HepG2 (cell line): ENCODE measurements around the gene QRICH2. TPM values are rescaled to one million over a fixed set of nuclear protein-coding genes. Genes with fewer than 3 reads are reported as not detected.
"Not testable (repeated sequence)": the region's sequence is repeated elsewhere in the genome, so short reads cannot be mapped to it uniquely, and the experiment has no call there.

Experiments
- ATAC-seq: fragments of 200-7000 bp; cut with Tn5 transposase; 3 replicates; pipeline ENCODE4 v1.9.1; 2020; ENCODE audit warnings: mild to moderate bottlenecking, moderate library complexity
- BruUV-seq: library from RNA; stranded (reverse); fragments of 400-500 nt; replicated peaks from 2 replicates; lab custom pipeline; 2021; lab: Mats Ljungman, UMichigan
- CTCF ChIA-PET: fragments of 300-600 bp; formaldehyde crosslinking; extraction: SDS; loops from one replicate; lab custom pipeline; 2021; ENCODE audit warnings: low total read pairs, inconsistent platforms, low intra/inter-chr PET ratio; lab: Yijun Ruan, JAX
- POLR2A ChIA-PET: fragments of 350-600 bp; sonication (Branson Sonifier 250); formaldehyde crosslinking; loops from one replicate; lab custom pipeline; 2020; ENCODE audit warnings: antibody characterized with exemption, inconsistent platforms; lab: Yijun Ruan, JAX
- DNase-seq: peaks from one replicate; pipeline ENCODE4 v3.0.0-alpha.2; 2015; ENCODE audit warnings: low spot score
- FAIRE-seq: peaks from 3 replicates; lab custom pipeline; 2011; peaks lifted over from hg19 to GRCh38; lab: Jason Lieb, UNC
- H2AFZ ChIP-seq: one replicate; pipeline ENCODE4 v1.6.1; 2011; ENCODE audit warnings: low read length, inconsistent platforms
- H3K27ac ChIP-seq: fragments of 300-600 bp; 3 replicates; pipeline ENCODE4 v1.8.0; 2011; ENCODE audit warnings: mixed run types, mild to moderate bottlenecking, mixed read lengths, low read length, inconsistent platforms; ENCODE audit not compliant: insufficient read depth; ENCODE audit errors: extremely low read length
- H3K27me3 ChIP-seq, 2 experiments: fragments of 200-600 bp in 1 of 2; 2 replicates in 1 of 2; 3 replicates in 1 of 2; pipeline versions ENCODE4 v1.6.0 to v1.8.0; 2011; ENCODE audit warnings: low read length in 2 of 2, mild to moderate bottlenecking in 2 of 2, moderate library complexity in 2 of 2, inconsistent platforms in 1 of 2; ENCODE audit not compliant: insufficient read depth in 2 of 2, control insufficient read depth in 1 of 2
- H3K36me3 ChIP-seq, 2 experiments: fragments of 200-600 bp in 1 of 2; replicated peaks in 1 of 2; 2 replicates in 1 of 2; 3 replicates in 1 of 2; pipeline versions ENCODE4 v1.5.1 to v1.8.0; 2011; ENCODE audit warnings: low read length in 2 of 2, inconsistent platforms in 1 of 2; ENCODE audit not compliant: insufficient read depth in 2 of 2, control insufficient read depth in 1 of 2
- H3K4me1 ChIP-seq: 2 replicates; pipeline ENCODE4 v1.5.1; 2012; ENCODE audit warnings: low read length, inconsistent platforms; ENCODE audit not compliant: insufficient read depth
- H3K4me2 ChIP-seq: 2 replicates; pipeline ENCODE4 v1.6.0; 2011; ENCODE audit warnings: low read depth, low read length, inconsistent platforms
- H3K4me3 ChIP-seq, 3 experiments: fragments of 200-600 bp in 1 of 3; sonication (generic), shearing (Covaris generic) in 1 of 3; replicated peaks in 1 of 3; 2 replicates each; pipeline ENCODE4 v1.5.1; 2011 to 2016; ENCODE audit warnings: low read length in 3 of 3, inconsistent platforms in 2 of 3, low read depth in 2 of 3, mild to moderate bottlenecking in 2 of 3, control low read depth in 1 of 3, mixed read lengths in 1 of 3; ENCODE audit not compliant: insufficient read depth in 1 of 3
- H3K79me2 ChIP-seq: one replicate; pipeline ENCODE4 v1.6.1; 2011; ENCODE audit warnings: low read length, inconsistent platforms; ENCODE audit not compliant: insufficient read depth
- H3K9ac ChIP-seq: 2 replicates; pipeline ENCODE4 v1.6.0; 2011; ENCODE audit warnings: mild to moderate bottlenecking, low read depth, low read length, inconsistent platforms; ENCODE audit not compliant: insufficient read depth
- H3K9me3 ChIP-seq: 2 replicates; pipeline ENCODE4 v1.5.1; 2012; ENCODE audit warnings: mild to moderate bottlenecking, low read length
- H4K20me1 ChIP-seq: 2 replicates; pipeline ENCODE4 v1.6.0; 2011; ENCODE audit warnings: inconsistent platforms, mild to moderate bottlenecking, low read length, moderate library complexity; ENCODE audit not compliant: insufficient read depth
- ATF7 ChIP-seq, 2 experiments: fragments of 450-650 bp in 1 of 2; sonication (generic) in 1 of 2; formaldehyde crosslinking in 1 of 2; IDR thresholded peaks; 2 replicates each; pipeline versions ENCODE4 v1.4.0 to v1.6.1; 2016 to 2020; ENCODE audit warnings: antibody characterized with exemption in 1 of 2, mild to moderate bottlenecking in 1 of 2, missing genetic modification reagents in 1 of 2
- ZBTB33 ChIP-seq: sonication (generic); formaldehyde crosslinking; IDR thresholded peaks from 2 replicates; pipeline ENCODE4 v1.4.0; 2020; ENCODE audit warnings: missing genetic modification reagents
- WGBS: methylation state at CpG from one replicate; pipeline ENCODE4 v1.1.6; 2017; ENCODE audit warnings: low lambda C conversion rate; 5-methylcytosine and 5-hydroxymethylcytosine counted together
- in situ Hi-C: cut with HindIII; loops from 2 replicates; pipeline ENCODE4 v1.10.0; 2017; ENCODE audit warnings: low pct_unique_long_range_greater_than_20kb; ENCODE audit not compliant: extremely low pct_ligation_motif_present
- intact Hi-C: fragments of 100-400 bp; cut with micrococcal nuclease; formaldehyde crosslinking; loops from one replicate; pipeline ENCODE4 v1.10.0; 2022; ENCODE audit not compliant: unreplicated experiment
- polyA plus RNA-seq, 8 experiments: library from polyadenylated mRNA; depleted of rRNA in 3 of 8; stranded (reverse) in 7 of 8; unstranded in 1 of 8; fragments of >200 nt; fragmentation: Illumina TruSeq in 4 of 8; extraction: Trizol in 4 of 8; gene quantifications; 2 replicates each; pipeline versions ENCODE4 v1.2.1 to v1.2.3, GENCODE V29; 2011 to 2016; ENCODE audit warnings: low read depth in 4 of 8, missing spikeins in 1 of 8, mixed read lengths in 1 of 8; ENCODE audit not compliant: insufficient read depth in 1 of 8
- small RNA-seq, 3 experiments: library from RNA; depleted of rRNA; stranded (forward); fragments of <200 nt; gene quantifications; one replicate each; pipeline ENCODE3, GENCODE V24; 2012; ENCODE audit warnings: low read depth in 2 of 3, low replicate concordance in 1 of 3; ENCODE audit not compliant: insufficient read length in 3 of 3, insufficient read depth in 2 of 3
- total RNA-seq, 5 experiments: library from RNA; depleted of rRNA; stranded (reverse); fragments of >200 nt; fragmentation: Illumina TruSeq; extraction: Trizol; gene quantifications; 2 replicates each; pipeline ENCODE4 v1.2.3, GENCODE V29; 2016; ENCODE audit warnings: low read depth in 1 of 5

QRICH2 gene
- total and polyA plus RNA-seq, 2 of the 13 experiments (the other 11 are each of a cell fraction or from before 2014, with no cell fraction given) = 3.7 to 5.7 TPM

- BruUV-seq, FAIRE-seq, H3K4me2 ChIP-seq, H3K27me3 ChIP-seq, H3K36me3 ChIP-seq, CTCF ChIA-PET, H3K9me3 ChIP-seq, H2AFZ ChIP-seq, in situ Hi-C loops, H3K4me3 ChIP-seq, H4K20me1 ChIP-seq, H3K9ac ChIP-seq, H3K27ac ChIP-seq, H3K4me1 ChIP-seq, intact Hi-C loops, H3K79me2 ChIP-seq, POLR2A ChIA-PET, ATAC-seq, DNase-seq: not testable (repeated sequence)
- WGBS = 85% methylated on average over 19 of the region's 19 CpGs
- peak; percentile 24; the same call in 1 of the 2 replicates for TF ChIP-seq ZBTB33 (CRISPR knock-in tag)
Observed at GRCh38 chr17:76226749-76227148, 81.3 kb downstream of the QRICH2 start.

GRCh38 chr17:76225373-76226086, 82.5 kb downstream of the QRICH2 start:
- TF ChIP-seq ATF7 (IDR thresholded peaks at IDR 0.05) = 0 out of 2 replicates have a peak, but pooled peaks have one; percentile 27
- not testable (repeated sequence) for TF ChIP-seq ATF7 (CRISPR knock-in tag; IDR thresholded peaks at IDR 0.05)
- TF ChIP-seq, all 625 proteins: peak for 1; not testable (repeated sequence) for 624

More at GRCh38 chr17:76225373-76226086, 82.5 kb downstream of the QRICH2 start:
- BruUV-seq, intact Hi-C loops, H3K27me3 ChIP-seq, H3K4me1 ChIP-seq, H3K79me2 ChIP-seq, H3K4me2 ChIP-seq, H3K36me3 ChIP-seq, H4K20me1 ChIP-seq, H3K4me3 ChIP-seq, H3K9ac ChIP-seq, POLR2A ChIA-PET, in situ Hi-C loops, ATAC-seq, FAIRE-seq, H3K27ac ChIP-seq, DNase-seq, H3K9me3 ChIP-seq, H2AFZ ChIP-seq, CTCF ChIA-PET: not testable (repeated sequence)
- WGBS = 43% methylated on average over 7 of the region's 7 CpGs

Small RNAs within 50 kb of the gene (small RNA-seq; reads per million reads assigned to genes)
- gene RF00019 = 0 reads per million in 3 experiments
- gene RNU6-24P = 0 reads per million in 3 experiments

Other genes with a start within 250 kb of the QRICH2 start
- gene SRP68, start 235.8 kb downstream of the QRICH2 start, total RNA-seq (2016; rRNA removed; fragmentation: Illumina TruSeq; extraction: Trizol) = 39.8 and 89.7 TPM in 2 replicates
- 74.3 and 79.0 TPM in 2 replicates for gene SRP68, start 235.8 kb downstream of the QRICH2 start, polyA plus RNA-seq (2011; rRNA removed)
- gene GALR2, start 233.5 kb downstream of the QRICH2 start, total RNA-seq (2016; rRNA removed; fragmentation: Illumina TruSeq; extraction: Trizol) = 0.20 and 0.58 TPM in 2 replicates
- 0.48 and 0.84 TPM in 2 replicates for gene GALR2, start 233.5 kb downstream of the QRICH2 start, polyA plus RNA-seq (2011; rRNA removed)
- 0.15 TPM in 1 of 2 replicates, not detected in the other for gene ZACN, start 229.1 kb downstream of the QRICH2 start, total RNA-seq (2016; rRNA removed; fragmentation: Illumina TruSeq; extraction: Trizol)
- 0.04 and 0.11 TPM in 2 replicates for gene ZACN, start 229.1 kb downstream of the QRICH2 start, polyA plus RNA-seq (2011; rRNA removed)
- 116 and 118 TPM in 2 replicates for gene EXOC7, start 204.5 kb downstream of the QRICH2 start, total RNA-seq (2016; rRNA removed; fragmentation: Illumina TruSeq; extraction: Trizol)
- gene EXOC7, start 204.5 kb downstream of the QRICH2 start, polyA plus RNA-seq (2011; rRNA removed) = 86.9 and 118 TPM in 2 replicates
- gene FOXJ1, start 167.0 kb downstream of the QRICH2 start, total RNA-seq (2016; rRNA removed; fragmentation: Illumina TruSeq; extraction: Trizol) = 1.4 and 1.6 TPM in 2 replicates
- 0.98 and 1.2 TPM in 2 replicates for gene FOXJ1, start 167.0 kb downstream of the QRICH2 start, polyA plus RNA-seq (2011; rRNA removed)
- 1.4 and 1.5 TPM in 2 replicates for gene RNF157, start 67.8 kb downstream of the QRICH2 start, total RNA-seq (2016; rRNA removed; fragmentation: Illumina TruSeq; extraction: Trizol)
- 0.44 and 0.82 TPM in 2 replicates for gene RNF157, start 67.8 kb downstream of the QRICH2 start, polyA plus RNA-seq (2011; rRNA removed)
- 3.3 and 5.3 TPM in 2 replicates for gene UBALD2, start 42.9 kb downstream of the QRICH2 start, total RNA-seq (2016; rRNA removed; fragmentation: Illumina TruSeq; extraction: Trizol)
- 50.5 and 89.7 TPM in 2 replicates for gene UBALD2, start 42.9 kb downstream of the QRICH2 start, polyA plus RNA-seq (2011; rRNA removed)
- 91.1 and 115 TPM in 2 replicates for gene PRPSAP1, start 45.6 kb upstream of the QRICH2 start, total RNA-seq (2016; rRNA removed; fragmentation: Illumina TruSeq; extraction: Trizol)
- gene PRPSAP1, start 45.6 kb upstream of the QRICH2 start, polyA plus RNA-seq (2011; rRNA removed) = 314 and 325 TPM in 2 replicates
- gene SPHK1, start 76.3 kb upstream of the QRICH2 start, total RNA-seq (2016; rRNA removed; fragmentation: Illumina TruSeq; extraction: Trizol) = 111 and 160 TPM in 2 replicates
- 129 and 137 TPM in 2 replicates for gene SPHK1, start 76.3 kb upstream of the QRICH2 start, polyA plus RNA-seq (2011; rRNA removed)
- 21.5 and 22.3 TPM in 2 replicates for gene UBE2O, start 144.9 kb upstream of the QRICH2 start, total RNA-seq (2016; rRNA removed; fragmentation: Illumina TruSeq; extraction: Trizol)
- 23.5 and 30.4 TPM in 2 replicates for gene UBE2O, start 144.9 kb upstream of the QRICH2 start, polyA plus RNA-seq (2011; rRNA removed)
- not detected in 2 replicates for gene AANAT, start 159.3 kb upstream of the QRICH2 start, total RNA-seq (2016; rRNA removed; fragmentation: Illumina TruSeq; extraction: Trizol)
- 0.03 and 0.07 TPM in 2 replicates for gene AANAT, start 159.3 kb upstream of the QRICH2 start, polyA plus RNA-seq (2011; rRNA removed)
- gene RHBDF2, start 193.1 kb upstream of the QRICH2 start, total RNA-seq (2016; rRNA removed; fragmentation: Illumina TruSeq; extraction: Trizol) = 4.2 and 7.8 TPM in 2 replicates
- gene RHBDF2, start 193.1 kb upstream of the QRICH2 start, polyA plus RNA-seq (2011; rRNA removed) = 24.2 and 27.6 TPM in 2 replicates
- gene CYGB, start 229.4 kb upstream of the QRICH2 start, total RNA-seq (2016; rRNA removed; fragmentation: Illumina TruSeq; extraction: Trizol) = 27.1 and 28.9 TPM in 2 replicates
- gene CYGB, start 229.4 kb upstream of the QRICH2 start, polyA plus RNA-seq (2011; rRNA removed) = 18.9 and 23.3 TPM in 2 replicates
- 0.52 TPM in 1 of 2 replicates, not detected in the other for gene PRCD, start 231.8 kb upstream of the QRICH2 start, total RNA-seq (2016; rRNA removed; fragmentation: Illumina TruSeq; extraction: Trizol)
- gene PRCD, start 231.8 kb upstream of the QRICH2 start, polyA plus RNA-seq (2011; rRNA removed) = 0.35 and 0.51 TPM in 2 replicates